BE2C (cell line): ENCODE measurements around the gene PLA2G6.

ENCODE experiments used
- DNase-seq: peaks from one replicate; pipeline ENCODE4 v3.0.0-alpha.2; 2020
- H3K27me3 ChIP-seq: fragments of 250-450 bp; sonication (Bioruptor Pico); 2 replicates; pipeline ENCODE4 v1.5.1; 2020; ENCODE audit warnings: mild to moderate bottlenecking
- H3K36me3 ChIP-seq: fragments of 250-450 bp; sonication (Bioruptor Pico); 2 replicates; pipeline ENCODE4 v1.5.1; 2020; ENCODE audit warnings: mild to moderate bottlenecking
- H3K4me1 ChIP-seq: fragments of 250-450 bp; sonication (Bioruptor Pico); 2 replicates; pipeline ENCODE4 v1.5.1; 2020
- H3K4me3 ChIP-seq: 2 replicates; pipeline ENCODE4 v1.5.1; 2011; ENCODE audit warnings: low read depth, low read length
- H3K9me3 ChIP-seq: fragments of 250-450 bp; sonication (Bioruptor Pico); 2 replicates; pipeline ENCODE4 v1.5.1; 2020
- TF ChIP-seq, protein P1 (sequence below): IDR thresholded peaks from 2 replicates; pipeline ENCODE4 v1.5.1; 2012; ENCODE audit warnings: mild to moderate bottlenecking, low read depth, low read length

Gene PLA2G6

DNA sequence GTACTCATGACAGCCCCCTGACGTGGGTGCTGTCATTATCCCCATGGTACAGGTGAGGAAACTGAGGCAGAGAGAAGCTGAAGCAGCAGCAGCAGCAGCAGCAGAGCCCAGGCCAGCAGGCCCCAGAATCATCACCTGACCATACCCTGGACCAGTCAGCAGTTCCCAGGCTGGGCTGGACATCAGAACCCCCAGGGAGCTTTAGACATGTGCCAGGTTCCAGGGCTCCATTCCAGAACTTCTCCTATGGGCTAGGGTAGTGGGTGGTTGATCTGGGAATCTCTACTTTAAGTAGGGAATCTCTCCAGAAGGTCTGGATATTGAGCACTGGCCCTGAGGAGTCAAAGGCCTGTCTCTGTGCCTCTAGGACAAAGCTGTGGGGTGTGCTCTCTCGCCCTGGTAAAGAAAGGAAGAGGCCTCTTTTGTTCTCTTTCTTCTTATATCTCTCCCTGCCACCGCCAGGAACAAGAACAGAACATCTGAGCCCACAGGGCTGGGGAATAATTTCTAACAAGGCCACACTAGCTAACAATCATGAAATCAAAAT lies 46.8 kb upstream of the PLA2G6 start:
- no peaks in the 10 kb centered on the region for H3K27me3 ChIP-seq
- H3K4me3 ChIP-seq = no peak overlapping the region
- no peak for DNase-seq
- H3K9me3 ChIP-seq = no peaks in the 10 kb centered on the region
- H3K4me1 ChIP-seq = peaks cover 4% of the 10 kb centered on the region; the same call in 1 of the 2 replicates
- H3K36me3 ChIP-seq = peaks cover 16% of the 10 kb centered on the region
- TF ChIP-seq, protein P1, sequence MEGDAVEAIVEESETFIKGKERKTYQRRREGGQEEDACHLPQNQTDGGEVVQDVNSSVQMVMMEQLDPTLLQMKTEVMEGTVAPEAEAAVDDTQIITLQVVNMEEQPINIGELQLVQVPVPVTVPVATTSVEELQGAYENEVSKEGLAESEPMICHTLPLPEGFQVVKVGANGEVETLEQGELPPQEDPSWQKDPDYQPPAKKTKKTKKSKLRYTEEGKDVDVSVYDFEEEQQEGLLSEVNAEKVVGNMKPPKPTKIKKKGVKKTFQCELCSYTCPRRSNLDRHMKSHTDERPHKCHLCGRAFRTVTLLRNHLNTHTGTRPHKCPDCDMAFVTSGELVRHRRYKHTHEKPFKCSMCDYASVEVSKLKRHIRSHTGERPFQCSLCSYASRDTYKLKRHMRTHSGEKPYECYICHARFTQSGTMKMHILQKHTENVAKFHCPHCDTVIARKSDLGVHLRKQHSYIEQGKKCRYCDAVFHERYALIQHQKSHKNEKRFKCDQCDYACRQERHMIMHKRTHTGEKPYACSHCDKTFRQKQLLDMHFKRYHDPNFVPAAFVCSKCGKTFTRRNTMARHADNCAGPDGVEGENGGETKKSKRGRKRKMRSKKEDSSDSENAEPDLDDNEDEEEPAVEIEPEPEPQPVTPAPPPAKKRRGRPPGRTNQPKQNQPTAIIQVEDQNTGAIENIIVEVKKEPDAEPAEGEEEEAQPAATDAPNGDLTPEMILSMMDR = no peak

DNA sequence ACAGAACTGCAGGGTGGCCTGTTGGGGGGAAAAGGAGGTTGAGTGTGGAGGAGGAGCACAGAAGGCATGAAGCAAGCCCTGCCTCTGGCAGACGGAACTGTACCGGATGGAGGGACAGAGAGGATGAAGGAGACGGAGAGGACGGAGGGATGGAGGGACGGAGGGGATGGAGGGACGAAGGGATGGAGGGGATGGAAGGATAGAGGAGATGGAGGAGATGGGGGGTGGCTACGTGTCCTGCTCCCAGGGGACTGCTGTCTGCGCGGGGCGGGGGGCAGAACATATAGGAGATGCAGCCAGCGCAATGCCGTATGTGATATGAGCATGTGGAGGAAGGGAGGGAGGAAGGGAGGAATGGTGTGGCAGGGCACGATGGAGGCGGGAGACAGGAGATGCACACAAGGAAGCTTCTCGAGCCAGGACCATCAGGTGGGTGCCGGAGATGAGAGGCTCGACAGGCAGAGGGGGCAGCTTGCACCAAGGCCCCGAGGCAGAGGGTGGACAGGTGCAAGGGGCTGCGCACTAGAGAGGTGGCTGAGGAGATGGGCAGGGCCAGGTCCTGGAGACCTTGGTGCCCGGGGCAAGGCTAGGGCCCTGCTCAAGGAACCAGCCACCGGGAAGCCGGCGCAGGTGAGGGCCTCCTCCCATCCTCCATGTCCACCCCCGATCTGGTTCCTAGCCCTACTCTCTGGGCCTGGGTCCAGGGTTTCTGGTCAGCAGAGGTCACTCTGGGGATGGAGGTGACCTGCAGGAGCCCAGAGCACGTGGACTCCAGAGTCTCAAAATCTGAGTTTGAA lies 45.4 kb upstream of the PLA2G6 start:
- Histone ChIP-seq H3K9me3 (no peaks in the 10 kb centered on the region), H3K4me1 (peaks cover 4% of the 10 kb centered on the region; the same call in 1 of the 2 replicates), H3K27me3 (no peaks in the 10 kb centered on the region), H3K4me3 (no peak overlapping the region), H3K36me3 (peaks cover 16% of the 10 kb centered on the region)
- TF ChIP-seq, protein P1 = no peak
- DNase-seq = no peak

DNA sequence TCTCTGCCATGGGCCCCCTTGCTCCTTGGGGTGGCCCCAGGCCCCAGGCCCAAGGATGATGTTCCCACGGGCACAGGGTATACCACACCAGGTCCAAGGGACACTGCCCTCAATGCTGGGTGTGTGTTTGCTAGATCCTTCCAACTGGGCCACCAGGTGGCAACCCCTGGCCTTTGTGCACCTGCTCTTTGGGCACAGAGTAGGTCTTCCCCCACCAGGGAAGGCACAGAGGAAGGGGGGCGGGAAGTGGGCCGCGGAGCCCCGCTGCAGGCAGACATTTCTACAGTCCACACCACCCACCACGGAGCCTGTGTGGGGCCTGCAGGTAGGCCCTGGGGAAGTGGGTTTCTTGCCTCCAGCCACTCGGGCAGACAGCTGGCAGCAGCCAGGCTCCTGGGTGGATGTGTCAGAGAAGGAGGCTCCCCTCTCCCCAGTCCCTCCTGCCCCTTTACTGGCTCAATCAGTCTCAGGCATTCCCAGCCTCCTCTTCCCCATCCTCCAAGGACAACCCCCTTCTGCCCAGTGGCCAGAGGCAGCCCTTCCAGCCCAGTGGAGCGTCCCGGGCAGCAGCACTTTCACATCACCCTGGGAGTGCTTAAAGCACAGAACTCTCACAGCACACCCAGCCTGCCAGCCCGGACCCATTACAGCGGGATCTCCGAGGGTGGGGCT lies 41.8 kb upstream of the PLA2G6 start:
- Histone ChIP-seq H3K36me3 (peaks cover 3% of the 10 kb centered on the region; the same call in 1 of the 2 replicates), H3K9me3 (no peaks in the 10 kb centered on the region), H3K27me3 (no peaks in the 10 kb centered on the region), H3K4me3 (no peak overlapping the region), H3K4me1 (no peaks in the 10 kb centered on the region)
- TF ChIP-seq, protein P1 = no peak
- no peak for DNase-seq

DNA sequence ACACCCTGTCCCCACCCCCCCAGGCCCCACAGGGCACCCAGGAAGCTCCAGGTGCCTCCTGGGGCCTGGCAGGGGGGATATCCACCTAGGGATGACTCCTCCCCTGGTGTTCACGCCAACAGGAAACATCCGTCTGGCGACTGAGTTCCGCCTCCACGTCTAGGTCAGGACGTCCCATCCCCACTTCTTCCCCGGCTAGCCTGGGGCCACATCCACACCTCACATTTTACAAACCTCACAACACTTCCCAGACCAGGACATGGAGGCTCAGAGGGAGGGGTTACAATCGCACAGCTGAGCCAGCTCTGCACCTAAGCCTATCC lies 41.1 kb upstream of the PLA2G6 start:
- Histone ChIP-seq H3K9me3 (no peaks in the 10 kb centered on the region), H3K36me3 (peaks cover 3% of the 10 kb centered on the region; the same call in 1 of the 2 replicates), H3K27me3 (no peaks in the 10 kb centered on the region), H3K4me1 (no peaks in the 10 kb centered on the region), H3K4me3 (no peak overlapping the region)
- TF ChIP-seq, protein P1 = no peak
- no peak for DNase-seq

DNA sequence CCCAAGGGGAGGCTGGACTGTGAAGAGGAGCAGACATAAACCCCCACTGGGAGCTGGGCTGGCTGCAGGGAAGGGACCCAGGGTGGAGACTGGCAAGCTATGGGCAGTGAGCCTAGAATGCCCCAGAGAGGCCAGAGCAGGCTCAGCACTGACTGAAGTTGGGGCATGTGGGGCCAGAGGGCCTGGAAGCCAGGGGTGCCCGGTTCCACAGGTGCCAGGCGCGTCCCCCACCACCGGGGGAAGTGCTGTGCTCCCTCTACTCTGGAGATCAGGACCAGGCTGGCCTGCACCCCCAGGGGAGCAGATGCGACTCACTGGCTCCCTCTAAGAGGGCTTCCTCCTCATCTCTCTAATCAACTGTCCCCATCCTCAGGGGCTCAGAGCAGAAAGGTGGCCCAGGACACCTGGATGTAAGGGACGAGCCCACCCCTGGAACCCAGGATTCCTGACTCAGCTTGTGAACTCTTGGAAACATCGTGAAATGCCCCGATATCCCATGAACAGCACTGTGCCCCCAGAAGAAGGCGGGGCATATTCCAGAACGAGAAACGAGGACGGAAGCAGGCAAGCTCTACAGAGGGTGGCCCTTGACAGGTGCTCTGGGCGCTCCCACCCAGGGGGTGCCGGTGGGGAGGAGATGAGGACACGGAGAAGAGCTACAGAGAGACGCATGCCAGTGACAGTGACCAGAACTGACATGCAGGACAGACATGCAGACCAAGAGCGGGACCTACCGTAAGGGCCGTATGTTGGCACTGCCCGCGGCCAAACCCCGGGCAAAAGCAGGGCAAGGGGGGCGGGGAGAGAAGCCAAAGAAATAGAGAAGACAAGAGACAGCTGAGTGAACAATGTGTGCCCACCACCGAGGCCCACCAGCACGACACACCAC lies 40.5 kb upstream of the PLA2G6 start:
- Histone ChIP-seq H3K4me1 (no peaks in the 10 kb centered on the region), H3K36me3 (peaks cover 3% of the 10 kb centered on the region; the same call in 1 of the 2 replicates), H3K4me3 (no peak overlapping the region), H3K9me3 (no peaks in the 10 kb centered on the region), H3K27me3 (no peaks in the 10 kb centered on the region)
- TF ChIP-seq, protein P1 = no peak
- DNase-seq = no peak
